Measurements from ENCODE around the gene EGFR. TPM values are rescaled to one million over a fixed set of nuclear protein-coding genes. Genes with fewer than 3 reads are reported as not detected.

Gene EGFR
- 10 to 100 TPM; 19.4 to 34.1 (median 31.0) TPM for polyA plus RNA-seq (ENCODE audit: insufficient read length in 4 of 4)

DNA sequence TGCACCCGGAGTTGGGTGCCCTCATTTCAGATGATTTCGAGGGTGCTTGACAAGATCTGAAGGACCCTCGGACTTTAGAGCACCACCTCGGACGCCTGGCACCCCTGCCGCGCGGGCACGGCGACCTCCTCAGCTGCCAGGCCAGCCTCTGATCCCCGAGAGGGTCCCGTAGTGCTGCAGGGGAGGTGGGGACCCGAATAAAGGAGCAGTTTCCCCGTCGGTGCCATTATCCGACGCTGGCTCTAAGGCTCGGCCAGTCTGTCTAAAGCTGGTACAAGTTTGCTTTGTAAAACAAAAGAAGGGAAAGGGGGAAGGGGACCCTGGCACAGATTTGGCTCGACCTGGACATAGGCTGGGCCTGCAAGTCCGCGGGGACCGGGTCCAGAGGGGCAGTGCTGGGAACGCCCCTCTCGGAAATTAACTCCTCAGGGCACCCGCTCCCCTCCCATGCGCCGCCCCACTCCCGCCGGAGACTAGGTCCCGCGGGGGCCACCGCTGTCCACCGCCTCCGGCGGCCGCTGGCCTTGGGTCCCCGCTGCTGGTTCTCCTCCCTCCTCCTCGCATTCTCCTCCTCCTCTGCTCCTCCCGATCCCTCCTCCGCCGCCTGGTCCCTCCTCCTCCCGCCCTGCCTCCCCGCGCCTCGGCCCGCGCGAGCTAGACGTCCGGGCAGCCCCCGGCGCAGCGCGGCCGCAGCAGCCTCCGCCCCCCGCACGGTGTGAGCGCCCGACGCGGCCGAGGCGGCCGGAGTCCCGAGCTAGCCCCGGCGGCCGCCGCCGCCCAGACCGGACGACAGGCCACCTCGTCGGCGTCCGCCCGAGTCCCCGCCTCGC, at the start of gene EGFR:
TSS of gene EGFR (plus strand) at position 657 of the 830 bp plus-strand sequence. CDS start 261 bp downstream, outside the sequence.
- DNase-seq (ENCODE audit: low read depth in 4 of 4, low spot score in 3 of 4) = peak in 2 of 4 donors; percentile 50 to 66

DNA sequence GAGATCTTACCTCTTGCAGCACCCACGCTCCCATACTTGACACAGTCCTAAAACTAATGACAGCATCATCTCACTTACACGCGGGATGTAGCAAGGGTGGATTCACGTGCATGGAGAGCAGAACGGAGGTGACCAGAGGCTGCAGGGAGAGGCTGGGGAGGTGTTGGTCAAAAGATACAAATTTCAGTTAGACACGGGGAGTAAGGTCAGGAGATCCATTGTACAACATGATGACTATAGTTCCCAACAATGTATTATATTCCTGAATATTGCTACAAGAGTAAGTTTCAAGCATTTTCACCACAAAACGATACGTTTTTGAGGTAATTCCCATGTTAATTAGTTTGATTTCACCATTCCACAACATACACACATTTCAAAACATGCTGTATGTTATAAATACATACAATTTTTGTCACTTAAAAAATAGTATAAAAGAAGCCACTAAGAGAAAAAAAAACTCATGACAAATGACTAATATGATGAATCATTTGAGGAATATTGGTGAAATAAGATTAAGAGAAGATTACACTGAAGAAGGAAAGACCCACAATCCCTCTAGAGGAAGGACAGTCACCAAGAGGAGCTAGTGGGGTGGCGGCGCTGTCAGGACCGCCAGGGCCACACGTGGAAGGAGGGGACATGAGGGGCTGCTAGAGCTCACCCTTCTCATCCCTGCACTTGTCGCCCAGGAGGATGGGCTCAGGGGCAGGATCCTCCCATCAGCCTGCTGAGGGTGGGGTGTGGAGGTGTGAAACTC, 49.4 kb upstream of the EGFR start:
- DNase-seq (ENCODE audit: low read depth in 4 of 4, low spot score in 3 of 4) = no peak

DNA sequence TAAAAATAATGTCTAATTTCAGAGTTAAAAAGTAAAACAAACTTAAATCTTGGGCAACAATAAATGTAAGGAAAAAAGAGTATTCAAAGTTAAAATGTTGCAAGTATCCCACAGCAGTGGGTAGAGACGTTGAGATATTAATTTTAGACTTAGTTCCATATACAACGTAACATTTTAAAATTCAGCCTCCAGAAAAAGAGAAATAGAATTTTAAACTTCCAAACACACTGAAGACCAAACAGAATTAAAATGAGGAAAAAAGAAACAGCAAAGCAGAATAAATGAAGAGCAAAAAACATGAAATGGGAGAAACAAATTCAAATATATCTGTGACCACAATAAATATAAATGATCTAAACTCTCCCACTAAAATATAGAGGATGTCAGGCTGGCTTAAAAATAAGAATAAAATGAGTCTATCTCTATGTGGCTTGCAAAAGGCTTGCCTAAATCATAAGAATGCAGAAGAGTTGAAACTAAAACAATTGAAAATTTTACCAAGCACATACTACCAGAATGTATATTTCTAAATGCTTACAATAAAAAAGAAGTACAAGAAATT, 46.0 kb upstream of the EGFR start:
- no peak for DNase-seq (ENCODE audit: low read depth in 4 of 4, low spot score in 3 of 4)

DNA sequence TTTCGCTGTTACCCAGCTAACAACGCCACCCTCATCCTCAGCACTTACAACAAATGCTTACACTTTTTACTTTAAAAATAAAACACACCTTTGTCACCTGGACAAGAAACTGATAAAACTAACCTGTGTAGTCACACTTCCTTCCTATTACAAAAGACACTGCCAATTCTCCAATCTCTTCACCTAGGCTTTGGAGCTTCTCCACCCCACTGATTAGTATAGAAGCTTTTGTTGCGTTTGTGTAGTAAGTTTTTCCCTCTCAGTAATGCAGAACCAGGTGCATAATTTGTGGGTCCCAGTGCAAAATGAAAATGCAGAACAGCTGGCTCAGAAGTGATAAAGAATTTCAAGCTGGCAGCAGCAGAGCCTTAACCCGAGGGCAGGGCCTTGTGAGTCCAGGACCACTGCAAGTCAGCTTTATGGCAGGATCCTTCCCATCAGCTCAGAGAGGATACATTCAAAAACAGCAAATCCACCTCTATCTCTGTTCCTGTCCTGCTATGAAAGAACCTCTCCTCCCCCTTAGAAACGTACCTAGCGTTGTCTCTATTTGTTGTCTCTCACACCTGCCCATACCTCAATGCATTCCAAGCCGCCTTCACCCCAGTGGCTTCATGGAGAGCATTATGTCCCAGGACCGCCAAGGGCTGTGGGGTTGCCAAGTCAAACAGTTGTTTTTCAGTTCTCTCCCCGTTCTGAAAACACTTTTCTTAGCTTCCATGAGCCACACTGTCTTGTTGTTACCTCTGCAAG, 40.3 kb upstream of the EGFR start:
- no peak for DNase-seq (ENCODE audit: low read depth in 4 of 4, low spot score in 3 of 4)

DNA sequence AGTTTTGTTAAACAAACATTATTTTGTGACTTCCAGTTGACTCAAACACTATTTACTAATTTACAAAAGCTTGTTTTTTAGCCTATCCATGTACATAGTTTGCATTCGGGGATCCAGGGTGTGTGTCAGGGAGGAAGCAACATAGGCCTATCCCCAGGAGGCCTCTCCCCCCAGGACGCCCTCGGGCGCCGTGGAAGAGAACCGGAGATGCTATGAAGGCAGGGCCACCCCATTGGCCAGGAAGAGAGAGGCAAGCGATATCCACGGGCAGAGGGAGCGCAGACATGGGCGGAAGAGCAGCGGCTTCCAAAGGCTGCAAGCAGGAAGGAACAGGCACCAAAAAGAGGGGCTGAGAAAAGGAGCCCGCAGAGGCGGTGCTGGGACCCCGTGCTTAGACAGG, 38.3 kb upstream of the EGFR start:
- DNase-seq (ENCODE audit: low read depth in 4 of 4, low spot score in 3 of 4) = no peak

GRCh38 chr7:54981913-54982312, 36.9 kb upstream of the EGFR start:
- no peak for DNase-seq (ENCODE audit: low read depth in 4 of 4, low spot score in 3 of 4)

GRCh38 chr7:54985426-54986330, 33.1 kb upstream of the EGFR start:
- no peak for DNase-seq (ENCODE audit: low read depth in 4 of 4, low spot score in 3 of 4)

DNA sequence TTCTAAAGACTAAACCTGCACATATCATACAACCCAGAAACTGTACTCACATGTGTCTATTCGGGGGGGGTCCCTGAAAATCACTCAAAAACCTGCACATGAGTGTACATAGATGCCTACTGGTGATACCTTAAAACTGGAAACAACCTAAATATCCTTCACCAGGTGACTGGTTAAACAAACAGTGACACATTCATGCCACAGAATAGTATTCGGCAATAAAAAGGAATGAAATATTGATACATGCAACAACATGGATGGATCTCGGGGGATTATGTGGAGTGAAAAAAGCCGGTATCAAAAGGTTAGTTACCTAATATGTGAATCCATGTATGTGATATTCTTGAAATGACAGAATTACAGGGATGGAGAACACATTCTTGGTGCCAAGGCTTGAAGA, 32.1 kb upstream of the EGFR start:
- DNase-seq (ENCODE audit: low read depth in 4 of 4, low spot score in 3 of 4) = no peak

GRCh38 chr7:54987772-54988171, 31.0 kb upstream of the EGFR start:
- no peak for DNase-seq (ENCODE audit: low read depth in 4 of 4, low spot score in 3 of 4)

GRCh38 chr7:54988516-54988915, 30.3 kb upstream of the EGFR start:
- no peak for DNase-seq (ENCODE audit: low read depth in 4 of 4, low spot score in 3 of 4)

DNA sequence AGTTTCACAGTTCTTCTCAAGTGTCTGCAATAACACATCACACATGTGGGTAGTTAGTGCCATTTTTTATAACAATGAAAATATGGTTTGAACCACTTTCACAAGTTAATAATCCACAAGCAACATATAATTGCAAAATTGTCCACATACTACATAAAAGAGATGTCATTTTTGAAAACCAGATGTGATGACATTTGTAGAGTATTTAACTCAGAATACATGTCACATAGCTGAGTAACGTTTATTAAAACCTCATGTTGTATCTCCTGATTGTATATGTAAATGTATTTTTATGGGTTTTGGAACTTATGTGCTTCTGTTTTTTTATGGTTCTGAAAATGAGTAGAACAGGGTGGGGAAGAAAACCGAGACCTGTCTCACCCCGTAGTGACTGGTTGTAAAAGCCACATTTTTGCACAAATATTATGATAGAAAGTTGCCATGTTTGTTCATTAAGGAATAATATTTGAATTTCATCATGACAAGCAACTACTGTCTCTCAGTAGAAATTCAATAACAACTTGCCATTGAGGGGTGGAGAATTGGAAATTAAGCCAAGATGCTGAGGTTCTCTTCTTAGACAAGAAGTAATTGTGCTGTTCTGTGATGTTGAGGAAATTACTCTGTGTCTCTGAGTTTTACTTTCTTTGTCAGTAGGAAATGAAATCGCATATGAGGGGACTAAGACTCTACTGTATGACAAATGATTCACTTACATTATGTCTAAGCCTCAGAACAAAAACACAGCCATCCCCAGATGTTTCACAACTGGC, 29.2 kb upstream of the EGFR start:
- DNase-seq (ENCODE audit: low read depth in 4 of 4, low spot score in 3 of 4) = no peak

DNA sequence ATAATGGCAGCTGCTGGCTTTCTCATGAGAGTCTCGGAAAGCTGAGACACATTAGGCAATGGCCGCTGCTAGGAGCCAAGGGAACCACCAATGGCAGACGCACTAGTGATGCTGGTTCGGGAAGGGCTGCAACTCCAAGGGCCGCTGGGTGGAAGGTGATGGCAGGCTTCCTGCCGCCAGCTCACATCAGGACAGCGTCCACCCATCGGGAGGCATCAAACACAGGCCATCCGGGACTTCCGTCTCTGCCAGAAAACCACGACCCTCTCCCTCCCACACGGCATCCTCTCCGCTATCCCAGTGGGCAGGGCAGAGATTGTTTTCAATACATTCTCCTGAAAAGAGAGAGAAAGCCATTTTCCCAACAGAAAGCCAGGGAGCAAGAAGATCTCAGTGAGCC, 27.5 kb upstream of the EGFR start:
- DNase-seq (ENCODE audit: low read depth in 4 of 4, low spot score in 3 of 4) = no peak

- DNase-seq (ENCODE audit: low read depth in 4 of 4, low spot score in 3 of 4) = no peak
These were observed 25.8 kb upstream of the EGFR start for GRCh38 chr7:54992871-54993475.

DNA sequence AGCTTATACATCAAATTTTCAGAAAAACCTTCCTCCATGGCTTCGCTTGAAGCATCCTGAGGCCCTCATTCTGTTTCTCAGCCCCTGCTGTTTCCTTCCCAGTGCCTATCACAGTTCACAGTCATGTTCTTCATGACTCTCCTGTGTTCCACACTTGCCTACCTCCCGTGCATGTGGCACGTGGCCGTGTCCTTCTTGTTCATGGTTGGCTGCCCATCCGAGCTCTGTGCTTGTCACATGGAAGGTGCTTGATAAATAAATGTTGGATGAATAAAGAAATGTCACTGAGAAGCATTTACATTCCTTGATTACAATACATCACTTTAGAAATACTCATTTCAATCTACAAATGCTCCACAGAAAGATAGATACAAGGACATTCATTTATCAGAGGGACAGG, 23.7 kb upstream of the EGFR start:
- no peak for DNase-seq (ENCODE audit: low read depth in 4 of 4, low spot score in 3 of 4)

DNA sequence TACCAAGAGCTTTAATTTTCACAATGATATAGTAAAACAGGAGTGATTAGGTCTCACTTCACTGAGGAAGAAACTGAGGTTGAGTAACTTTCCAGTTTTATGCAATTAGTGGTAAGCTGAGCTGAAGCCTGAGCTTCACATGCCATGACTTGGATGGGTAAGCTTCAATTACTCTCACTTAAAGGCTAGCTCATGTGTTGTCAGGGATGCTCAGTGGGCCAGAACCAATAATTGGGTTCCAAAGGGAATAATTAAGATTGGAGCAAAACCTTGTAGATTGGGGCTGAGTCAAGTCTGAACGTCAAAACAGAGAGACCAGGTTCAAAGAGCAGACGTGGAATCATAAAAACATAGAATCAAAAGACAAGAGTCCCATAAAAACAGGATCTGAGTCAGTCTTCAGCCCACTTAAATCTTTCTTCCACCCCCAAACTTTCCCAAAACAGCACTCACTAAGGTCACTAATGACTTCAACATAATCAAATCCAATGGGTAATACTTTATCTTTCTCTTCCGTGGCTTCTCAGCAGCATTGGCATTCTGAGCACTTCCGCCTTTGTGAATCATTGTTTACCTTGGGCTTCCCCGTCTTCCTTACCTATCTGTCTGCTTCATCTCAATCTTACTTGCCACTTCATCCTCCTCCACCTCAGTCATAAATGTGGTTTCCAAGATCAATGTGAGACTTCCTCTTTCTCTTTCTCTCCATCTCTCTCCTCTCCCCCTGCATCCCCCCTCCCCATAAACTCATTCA, 23.0 kb upstream of the EGFR start:
- no peak for DNase-seq (ENCODE audit: low read depth in 4 of 4, low spot score in 3 of 4)

DNA sequence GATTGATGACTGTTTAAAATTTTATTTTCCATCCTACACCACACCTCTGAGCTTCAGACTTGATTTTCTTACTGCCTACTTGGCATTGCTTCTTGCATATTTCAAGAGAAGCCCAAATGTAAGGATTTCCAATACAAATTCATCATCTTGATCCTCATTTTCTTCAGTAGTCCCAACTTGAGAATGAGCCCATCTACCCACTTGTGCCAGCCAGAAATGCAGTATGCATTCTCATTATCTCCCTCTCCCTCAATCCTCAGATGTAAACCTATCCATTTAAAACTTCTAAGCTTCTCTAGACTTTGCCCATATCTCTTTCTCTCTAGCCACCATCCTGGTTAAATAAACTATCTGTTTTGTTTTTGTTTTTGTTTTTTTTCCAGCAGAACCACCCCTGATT, 22.4 kb upstream of the EGFR start:
- no peak for DNase-seq (ENCODE audit: low read depth in 4 of 4, low spot score in 3 of 4)

- DNase-seq (ENCODE audit: low read depth in 4 of 4, low spot score in 3 of 4) = no peak
These were observed 14.2 kb upstream of the EGFR start for GRCh38 chr7:55004579-55004978.

Data from left renal pelvis (tissue), 4 donors.